NCI-H1694 (cell line): ENCODE data around the gene DAW1.

Experiments
- DNase-seq: peaks from one replicate; lab custom pipeline; 2025; lab: John Stamatoyannopoulos, UW

The DAW1 gene

GRCh38 chr2:227862227-227862740 is 9.1 kb upstream of the DAW1 start:
- peak; percentile 25 for DNase-seq

GRCh38 chr2:227862741-227863588 is 8.5 kb upstream of the DAW1 start:
- no peak for DNase-seq

GRCh38 chr2:227864161-227864756 is 7.2 kb upstream of the DAW1 start:
- no peak for DNase-seq

- DNase-seq: no peak
Measured at GRCh38 chr2:227865291-227865690, 6.1 kb upstream of the DAW1 start.

- no peak for DNase-seq
Measured at GRCh38 chr2:227867386-227867785, 4.0 kb upstream of the DAW1 start.

- no peak for DNase-seq
Measured at GRCh38 chr2:227870710-227871374, 589 bp upstream of the DAW1 start.

GRCh38 chr2:227872676-227873075 is 1.2 kb downstream of the DAW1 start:
- DNase-seq: no peak

- no peak for DNase-seq
Measured at GRCh38 chr2:227876300-227876801, 4.9 kb downstream of the DAW1 start.

GRCh38 chr2:227877421-227878310 is 6.2 kb downstream of the DAW1 start:
- no peak for DNase-seq

GRCh38 chr2:227880460-227880859 is 9.0 kb downstream of the DAW1 start:
- no peak for DNase-seq

- no peak for DNase-seq
Measured at GRCh38 chr2:227881866-227882517, 10.6 kb downstream of the DAW1 start.

- peak; percentile 4 for DNase-seq
Measured at GRCh38 chr2:227884511-227884947, 13.1 kb downstream of the DAW1 start.

GRCh38 chr2:227886149-227886548 is 14.7 kb downstream of the DAW1 start:
- no peak for DNase-seq

GRCh38 chr2:227888289-227888688 is 16.9 kb downstream of the DAW1 start:
- DNase-seq: no peak

GRCh38 chr2:227889336-227889735 is 17.9 kb downstream of the DAW1 start:
- DNase-seq: no peak

- DNase-seq: peak; percentile 77
Measured at GRCh38 chr2:227890495-227891079, 19.2 kb downstream of the DAW1 start.

- no peak for DNase-seq
Measured at GRCh38 chr2:227891673-227892072, 20.2 kb downstream of the DAW1 start.

GRCh38 chr2:227903381-227903780 is 31.9 kb downstream of the DAW1 start:
- no peak for DNase-seq

- no peak for DNase-seq
Measured at GRCh38 chr2:227906991-227907390, 35.6 kb downstream of the DAW1 start.

- no peak for DNase-seq
Measured at GRCh38 chr2:227908266-227909054, 37.0 kb downstream of the DAW1 start.
